Mesenteric fat pad (tissue), 1 donor: ENCODE data around the gene MEAF6. TPM values are rescaled to one million over a fixed set of nuclear protein-coding genes. Genes with fewer than 3 reads are reported as not detected.
"Not testable (repeated sequence)": the region's sequence is repeated elsewhere in the genome, so short reads cannot be mapped to it uniquely, and the experiment has no call there.

Experiments used
- DNase-seq: peaks from one replicate; pipeline ENCODE4 v3.0.0-alpha.2; 2020; ENCODE audit warnings: low spot score
- total RNA-seq: library from RNA; stranded (reverse); fragmentation: NEBNext Ultra II Directional; extraction: Animal tissue kit (Norgen Biotek cat#: 25700); gene quantifications from one replicate; pipeline ENCODE4 v1.2.1, GENCODE V29; 2021
- donor health status: DM: yes; HTN: yes; CAD: no.

The MEAF6 gene
- total RNA-seq, 1 donor from 2014 or later = 43.4 TPM

DNA sequence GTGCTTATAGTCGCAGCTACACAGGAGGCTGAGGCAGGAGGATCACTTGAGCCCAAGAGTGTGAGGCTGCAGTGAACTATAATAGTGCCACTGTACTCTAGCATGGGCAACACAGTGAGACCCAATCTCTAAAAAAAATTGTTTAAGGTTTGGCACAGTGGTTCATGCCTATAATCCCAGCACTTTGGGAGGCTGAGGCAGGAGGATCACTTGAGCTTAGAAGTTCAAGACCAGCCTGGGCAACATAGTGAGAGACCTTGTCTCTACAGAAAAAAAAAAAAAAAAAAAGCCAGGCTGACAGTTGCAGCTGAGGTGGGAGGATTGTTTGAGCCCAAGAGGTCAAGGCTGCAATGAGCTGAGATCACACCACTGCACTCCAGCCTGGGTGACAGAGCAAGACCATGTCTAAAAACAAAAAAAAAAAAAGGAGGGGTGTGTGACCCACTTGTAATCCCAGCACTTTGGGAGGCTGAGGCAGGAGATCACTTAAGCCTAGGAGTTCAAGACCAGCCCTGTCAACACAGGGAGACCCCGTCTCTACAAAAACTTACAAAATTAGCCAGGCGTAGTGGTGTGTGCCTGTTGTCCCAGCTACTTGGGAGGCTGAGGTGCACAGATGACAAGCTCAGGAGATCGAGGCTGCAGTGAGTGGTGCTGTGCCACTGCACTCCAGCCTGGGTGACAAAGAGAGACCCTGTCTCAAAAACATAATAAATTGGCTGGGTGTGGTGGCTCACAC is 18.0 kb upstream of the MEAF6 start:
- not testable (repeated sequence) for DNase-seq

DNA sequence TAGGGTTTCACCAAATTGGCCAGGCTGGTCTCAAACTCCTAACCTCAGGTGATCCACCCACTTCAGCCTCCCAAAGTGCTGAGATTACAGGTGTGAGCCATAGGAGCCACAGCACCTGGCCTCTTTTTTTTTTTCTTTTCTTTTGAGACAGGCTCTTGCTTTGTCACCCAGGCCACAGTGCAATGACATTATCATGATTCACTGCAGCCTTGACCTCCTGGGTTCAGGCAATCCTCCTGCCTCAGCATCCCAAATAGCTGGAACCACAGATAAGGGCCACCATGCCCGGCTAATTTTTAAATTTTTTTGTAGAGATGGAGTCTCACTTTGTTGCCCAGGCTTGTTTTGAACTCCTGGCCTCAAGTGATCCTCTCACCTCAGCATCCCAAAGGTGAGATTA is 15.3 kb upstream of the MEAF6 start:
- not testable (repeated sequence) for DNase-seq

DNA sequence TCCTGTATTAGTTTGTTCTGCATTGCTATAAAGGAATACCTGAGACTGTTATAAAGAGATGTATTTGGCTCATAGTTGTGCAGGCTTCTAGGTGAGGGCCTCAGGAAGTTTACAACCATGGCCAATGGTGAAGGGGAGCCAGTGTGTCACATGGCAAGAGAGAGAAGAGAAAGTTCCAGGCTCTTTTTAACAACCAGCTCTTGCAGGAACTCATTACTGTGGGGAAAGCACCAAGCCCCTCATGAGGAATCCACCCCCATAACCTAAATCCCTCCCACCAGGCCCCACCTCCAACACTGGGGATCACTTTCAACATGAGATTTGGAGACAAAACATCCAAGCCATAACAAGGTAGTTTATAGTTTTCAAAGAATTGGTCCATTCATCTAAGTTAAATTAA is 5.0 kb upstream of the MEAF6 start:
- no peak for DNase-seq

DNA sequence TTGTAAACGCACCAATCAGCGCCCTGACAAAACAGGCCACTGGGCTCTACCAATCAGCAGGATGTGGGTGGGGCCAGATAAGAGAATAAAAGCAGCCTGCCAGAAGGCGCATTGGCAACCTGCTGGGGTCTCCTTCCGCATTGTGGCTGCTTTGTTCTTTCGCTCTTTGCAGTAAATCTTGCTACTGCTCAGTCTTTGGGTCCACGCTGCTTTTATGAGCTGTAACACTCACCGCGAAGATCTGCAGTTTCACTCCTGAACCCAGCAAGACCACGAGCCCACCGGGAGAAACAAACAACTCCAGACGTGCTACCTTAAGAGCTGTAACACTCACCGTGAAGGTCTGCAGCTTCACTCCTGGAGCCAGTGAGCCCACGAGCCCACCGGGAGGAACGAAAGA is 4.4 kb upstream of the MEAF6 start:
- not testable (repeated sequence) for DNase-seq

DNA sequence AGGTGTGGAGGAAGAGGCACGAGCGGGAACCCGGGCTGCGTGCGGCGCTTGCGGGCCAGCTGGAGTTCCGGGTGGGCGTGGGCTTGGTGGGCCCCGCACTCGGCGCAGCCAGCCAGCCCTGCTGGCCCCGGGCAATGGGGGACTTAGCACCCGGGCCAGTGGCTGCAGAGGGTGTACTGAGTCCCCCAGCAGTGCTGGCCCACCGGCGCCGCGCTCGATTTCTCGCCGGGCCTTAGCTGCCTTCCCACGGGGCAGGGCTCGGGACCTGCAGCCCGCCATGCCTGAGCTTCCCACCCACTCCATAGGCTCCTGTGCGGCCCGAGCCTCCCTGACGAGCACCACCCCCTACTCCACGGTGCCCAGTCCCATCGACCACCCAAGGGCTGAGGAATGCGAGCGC is 3.7 kb upstream of the MEAF6 start:
- not testable (repeated sequence) for DNase-seq

DNA sequence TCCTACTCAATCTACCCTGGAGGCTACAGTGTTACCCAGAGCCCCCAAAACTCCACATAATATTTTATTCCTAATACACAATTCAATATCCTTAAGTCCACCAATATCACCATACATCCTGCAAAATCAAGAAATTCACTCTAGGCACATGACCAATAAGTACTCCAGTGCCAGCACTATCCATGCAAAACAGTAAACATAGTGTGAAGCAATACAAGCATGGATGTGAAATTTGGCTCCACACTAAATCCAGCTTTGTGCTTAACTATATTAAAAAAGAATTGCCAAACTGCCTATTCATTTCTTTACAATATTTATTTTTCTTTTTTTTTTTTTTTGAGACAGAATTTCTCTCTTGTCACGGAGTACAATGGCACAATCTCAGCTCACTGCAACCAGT is 3.0 kb upstream of the MEAF6 start:
- no peak for DNase-seq

DNA sequence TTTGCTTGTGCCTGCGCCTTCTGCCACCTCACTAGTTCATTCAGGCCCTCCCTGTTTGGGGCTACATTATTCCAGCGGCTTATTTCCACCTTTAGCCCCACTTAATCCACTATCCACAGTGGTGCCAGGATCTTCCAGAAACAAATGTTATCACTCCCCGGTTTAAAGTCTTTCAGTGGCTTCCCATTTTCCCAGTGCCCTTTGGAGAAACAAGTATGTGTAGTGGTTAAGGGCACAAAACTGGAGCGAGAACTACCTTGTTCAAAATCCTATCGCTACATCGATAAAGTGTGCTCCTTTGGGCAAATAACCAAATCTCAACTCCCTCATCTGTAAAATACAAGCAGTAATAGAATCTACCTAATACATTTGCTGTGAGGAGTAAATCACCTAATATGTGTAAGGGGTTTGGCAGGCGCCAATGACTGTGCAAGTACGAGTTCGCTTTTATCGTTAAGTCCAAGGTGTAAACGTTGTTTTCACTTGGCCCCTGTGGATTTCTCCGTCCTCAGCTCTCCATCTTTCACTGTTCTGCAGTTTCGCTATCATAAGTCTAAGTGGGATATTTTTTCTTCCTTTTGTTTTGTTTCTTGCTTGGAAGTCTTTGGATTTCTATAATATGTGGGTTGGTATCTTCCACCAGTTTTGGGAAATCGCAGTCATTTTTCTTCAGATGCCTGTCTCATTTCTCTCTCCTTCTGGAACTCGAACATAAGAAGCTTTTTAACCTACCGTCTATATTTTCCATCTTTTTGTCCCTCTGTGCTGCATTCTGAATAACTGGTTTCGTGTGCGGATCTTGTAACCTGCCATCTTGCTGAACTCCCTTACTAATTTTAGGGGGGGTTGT is 844 bp upstream of the MEAF6 start:
- DNase-seq = no peak

DNA sequence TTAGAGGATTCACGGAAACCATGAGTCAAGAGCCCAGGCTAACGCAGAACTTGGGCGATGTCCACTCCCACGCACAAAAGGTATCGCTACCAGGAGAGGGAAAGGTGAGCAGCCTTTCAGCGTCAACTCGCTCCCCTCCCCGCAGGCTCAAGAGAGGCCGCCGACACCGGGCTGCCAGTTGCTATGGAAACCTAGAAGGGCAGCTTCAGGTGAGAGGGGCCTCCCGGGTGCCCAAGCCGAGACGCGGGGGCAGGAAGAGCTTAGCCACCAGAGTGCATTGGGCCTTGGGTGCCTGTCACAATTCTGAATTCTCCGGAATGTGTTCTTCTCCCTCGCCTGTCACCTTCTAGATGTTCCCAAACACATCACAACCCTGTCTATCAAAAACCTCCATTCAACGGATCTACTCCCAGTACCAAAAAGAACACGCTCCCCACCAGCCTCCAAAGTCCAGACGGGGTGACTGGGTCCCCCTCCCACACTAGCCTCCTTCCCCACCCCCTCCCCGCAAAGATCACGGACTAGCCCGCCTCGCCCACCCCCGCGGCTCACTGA is 694 bp downstream of the MEAF6 start:
- DNase-seq = no peak

DNA sequence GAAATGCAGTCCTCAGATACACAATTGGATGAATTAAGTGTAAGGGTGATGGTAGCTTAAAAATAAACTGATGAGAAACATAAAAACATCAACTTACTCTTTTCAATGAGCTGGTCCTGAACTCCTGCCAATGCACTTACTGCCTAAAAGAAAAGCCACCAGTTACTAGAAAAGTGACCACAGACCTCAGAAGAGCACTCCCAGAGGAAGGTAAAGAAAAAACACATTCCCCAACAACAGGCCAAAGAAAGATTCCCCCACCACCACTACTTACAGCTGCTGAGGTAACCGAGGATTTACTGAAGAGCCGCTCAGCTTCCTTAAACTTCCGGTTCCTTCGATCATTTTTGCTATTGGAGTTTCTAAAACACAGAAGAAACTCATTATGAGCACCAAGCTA is 5.4 kb downstream of the MEAF6 start:
- DNase-seq = peak; percentile 1

DNA sequence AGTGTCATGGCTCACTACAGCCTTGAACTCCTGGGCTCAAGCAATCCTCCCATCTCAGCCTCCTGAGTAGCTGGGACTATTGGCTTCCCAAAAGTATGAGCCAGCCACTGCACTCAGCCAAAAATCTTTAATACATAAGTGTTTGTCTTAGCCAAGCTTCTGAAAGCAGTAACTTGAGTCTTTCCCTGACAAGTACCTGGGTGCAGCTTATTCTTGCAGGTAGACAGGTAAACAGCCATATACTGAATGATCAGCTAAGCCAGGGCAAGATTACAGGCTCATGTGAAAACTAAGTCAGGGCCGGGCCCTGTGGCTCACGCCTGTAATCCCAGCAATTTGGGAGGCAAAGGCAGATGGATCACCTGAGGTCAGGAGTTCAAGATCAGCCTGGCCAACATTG is 7.8 kb downstream of the MEAF6 start:
- DNase-seq = peak; percentile 39

DNA sequence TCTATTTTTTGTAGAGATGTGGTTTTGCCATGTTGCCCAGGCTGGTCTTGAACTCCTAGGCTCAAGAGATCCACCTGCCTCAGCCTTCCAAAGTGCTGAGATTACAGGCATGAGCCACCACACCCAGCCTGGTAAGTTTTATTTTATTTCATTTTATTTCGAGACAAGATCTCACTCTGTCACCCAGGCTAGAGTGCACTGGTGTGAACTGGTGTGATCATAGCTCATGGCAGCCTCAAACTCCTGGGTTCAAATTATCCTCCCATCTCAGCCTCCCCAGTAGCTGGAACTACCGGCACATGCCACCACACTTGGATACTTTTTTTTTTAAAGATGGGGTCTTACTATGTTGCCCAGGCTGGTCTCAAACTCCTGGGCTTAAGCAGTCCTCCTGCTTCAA is 11.8 kb downstream of the MEAF6 start:
- DNase-seq = peak; percentile 3

DNA sequence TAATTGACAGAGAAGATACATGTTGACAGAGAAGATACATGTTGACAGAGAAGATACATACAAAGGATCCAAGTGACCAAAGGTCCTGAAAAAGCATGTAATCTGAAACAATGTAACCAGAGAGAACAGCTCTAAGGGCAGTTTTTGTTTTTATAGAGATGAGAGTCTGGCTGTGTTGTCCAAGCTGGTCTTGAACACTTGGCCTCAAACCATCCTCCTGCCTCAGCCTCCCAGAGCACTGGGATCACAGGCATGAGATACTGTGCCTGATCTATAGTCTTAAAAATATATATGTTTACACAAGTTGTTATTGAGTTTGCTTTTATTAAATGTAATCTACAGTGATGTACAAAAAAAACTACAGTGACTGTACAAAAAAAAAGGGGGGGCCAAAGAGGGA is 12.5 kb downstream of the MEAF6 start:
- peak; percentile 6 for DNase-seq

DNA sequence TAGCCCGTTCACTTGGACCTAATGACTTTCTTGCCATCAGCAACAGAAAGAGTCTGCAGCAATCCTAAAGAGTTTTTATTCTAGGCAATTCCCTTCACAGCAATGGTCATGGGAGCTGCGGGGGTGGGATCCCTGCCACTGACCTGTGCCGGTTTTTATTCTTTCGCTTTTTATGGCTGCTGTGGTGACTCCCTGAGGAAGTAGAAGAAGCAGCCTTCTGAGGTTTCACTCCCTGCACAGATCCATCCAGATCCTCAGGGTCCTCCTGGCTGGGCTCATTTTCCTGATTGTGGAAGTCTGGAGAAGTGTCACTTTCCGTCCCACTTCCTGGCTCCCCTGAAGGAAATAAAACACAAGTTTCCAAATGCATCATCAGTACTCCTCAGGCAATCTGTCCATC is 12.9 kb downstream of the MEAF6 start:
- DNase-seq = peak; percentile 37

DNA sequence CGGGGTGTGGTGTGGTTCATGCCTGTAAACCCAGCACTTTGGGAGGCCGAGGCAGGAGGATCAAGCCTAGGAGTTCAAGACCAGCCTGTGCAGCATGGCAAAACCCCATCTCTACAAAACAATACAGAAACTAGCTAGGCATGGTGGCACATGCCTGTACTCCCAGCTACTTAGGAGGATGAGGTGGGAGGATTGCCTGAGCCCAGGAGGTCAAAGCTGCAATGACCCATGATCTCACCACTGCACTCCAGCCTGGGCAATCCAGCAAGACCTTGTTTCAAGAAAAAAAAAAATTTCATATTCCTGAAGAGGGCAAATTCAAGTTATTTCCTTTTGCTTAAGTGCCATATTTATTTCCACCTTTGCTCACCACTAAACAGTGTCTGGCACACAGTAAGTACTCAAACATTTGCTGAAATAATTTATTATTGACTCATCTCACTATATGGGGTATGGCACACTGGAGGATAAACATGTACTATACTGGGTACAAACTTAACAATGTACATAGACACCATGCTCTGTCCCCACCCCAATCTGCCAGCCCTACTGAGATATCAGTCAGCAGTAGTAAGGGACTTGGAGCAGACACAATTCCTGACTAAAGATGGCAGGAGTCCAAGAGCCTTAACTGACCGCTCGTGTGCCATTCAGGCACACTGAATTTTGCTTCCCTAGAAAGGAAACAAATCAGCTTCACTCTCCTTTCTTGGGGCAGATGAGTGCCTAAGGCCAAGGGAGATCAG is 15.5 kb downstream of the MEAF6 start:
- DNase-seq = peak; percentile 35

DNA sequence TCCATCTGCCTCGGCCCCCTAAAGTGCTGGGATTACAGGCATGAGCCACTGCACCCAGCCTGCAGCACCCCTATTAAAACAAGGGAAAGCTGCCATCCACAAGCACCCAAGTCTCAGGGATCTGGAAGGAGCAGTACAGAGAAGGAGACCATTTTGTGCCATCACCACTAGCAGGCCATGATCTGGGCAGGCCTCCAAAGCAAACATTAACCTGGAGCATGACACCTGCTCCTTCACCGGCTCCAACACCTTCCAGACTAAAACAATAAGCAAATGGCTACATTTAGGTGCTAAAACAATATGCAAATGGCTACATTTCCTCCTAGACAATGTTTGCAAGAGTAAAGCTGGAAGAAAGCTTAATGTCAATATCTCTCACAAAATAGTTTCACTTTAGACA is 16.7 kb downstream of the MEAF6 start:
- DNase-seq = peak; percentile 14

DNA sequence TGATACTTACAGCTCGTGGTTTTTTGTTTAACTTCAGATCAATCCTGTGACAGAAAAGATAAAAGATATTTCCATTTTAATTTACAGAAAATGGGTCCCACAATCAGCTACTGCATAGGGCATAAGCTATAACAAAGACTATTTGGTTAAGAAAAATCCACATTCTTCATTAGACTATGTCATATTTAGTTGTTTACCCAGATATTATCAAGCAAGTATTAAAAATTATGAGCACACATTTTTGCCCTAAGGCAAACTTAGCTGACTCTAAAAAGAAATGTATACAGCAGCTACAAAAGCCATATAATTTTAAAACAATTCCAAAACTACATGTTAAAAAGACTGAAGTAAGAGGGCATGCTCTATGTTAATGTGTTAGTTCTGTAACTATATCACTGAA is 18.7 kb downstream of the MEAF6 start:
- no peak for DNase-seq

DNA sequence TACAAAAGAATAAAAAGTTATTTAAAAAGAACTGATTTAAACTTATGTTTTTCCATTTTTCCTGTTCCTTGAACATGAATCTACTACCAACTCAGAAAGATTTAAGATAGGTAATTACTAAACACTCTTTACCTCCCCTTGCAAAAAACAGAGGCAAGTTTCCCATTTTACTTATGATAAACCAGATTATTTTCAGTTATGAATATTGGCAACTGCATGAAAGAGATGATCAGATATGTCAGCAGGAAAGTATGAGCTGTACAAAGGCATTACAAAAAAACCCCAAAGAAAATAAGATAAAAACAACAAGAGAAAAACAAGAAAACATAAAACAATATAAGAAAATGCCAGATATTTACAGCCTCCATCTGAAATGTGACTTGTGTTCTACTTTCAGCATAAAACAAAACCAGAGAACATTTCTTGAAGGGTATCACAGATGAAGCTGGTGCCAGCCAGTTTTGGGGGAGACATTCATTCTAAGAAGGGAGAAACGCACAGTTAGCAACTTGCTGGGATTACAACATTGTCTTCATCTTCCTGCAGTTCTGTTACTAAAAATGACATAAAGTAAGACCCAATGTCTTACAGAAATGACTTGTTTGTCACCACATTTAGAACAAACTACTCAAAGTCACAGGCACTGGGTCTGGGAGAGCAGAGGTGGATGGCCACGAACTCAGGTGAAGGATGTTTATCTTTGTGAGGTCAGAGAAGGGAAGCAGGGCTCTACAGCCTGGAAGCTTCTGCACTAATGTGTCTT is 21.0 kb downstream of the MEAF6 start:
- DNase-seq = peak; percentile 2

DNA sequence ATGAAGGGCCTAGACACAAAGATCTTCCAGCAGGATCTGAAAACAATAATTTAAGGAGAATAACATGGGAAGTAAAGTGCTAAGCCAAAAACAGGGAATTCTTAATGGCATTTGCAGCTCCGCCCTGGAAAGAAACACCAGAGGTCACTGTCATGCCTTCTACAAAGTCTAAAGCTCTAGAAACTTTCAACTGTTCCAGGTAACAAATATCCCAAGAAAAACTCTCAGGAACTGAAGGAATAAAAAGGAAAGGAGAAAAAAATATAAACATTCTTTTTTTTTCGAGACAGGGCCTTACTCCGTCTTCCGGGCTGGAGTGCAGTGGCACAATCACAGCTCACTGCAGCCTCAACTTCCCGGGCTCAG is 27.0 kb downstream of the MEAF6 start:
- no peak for DNase-seq

DNA sequence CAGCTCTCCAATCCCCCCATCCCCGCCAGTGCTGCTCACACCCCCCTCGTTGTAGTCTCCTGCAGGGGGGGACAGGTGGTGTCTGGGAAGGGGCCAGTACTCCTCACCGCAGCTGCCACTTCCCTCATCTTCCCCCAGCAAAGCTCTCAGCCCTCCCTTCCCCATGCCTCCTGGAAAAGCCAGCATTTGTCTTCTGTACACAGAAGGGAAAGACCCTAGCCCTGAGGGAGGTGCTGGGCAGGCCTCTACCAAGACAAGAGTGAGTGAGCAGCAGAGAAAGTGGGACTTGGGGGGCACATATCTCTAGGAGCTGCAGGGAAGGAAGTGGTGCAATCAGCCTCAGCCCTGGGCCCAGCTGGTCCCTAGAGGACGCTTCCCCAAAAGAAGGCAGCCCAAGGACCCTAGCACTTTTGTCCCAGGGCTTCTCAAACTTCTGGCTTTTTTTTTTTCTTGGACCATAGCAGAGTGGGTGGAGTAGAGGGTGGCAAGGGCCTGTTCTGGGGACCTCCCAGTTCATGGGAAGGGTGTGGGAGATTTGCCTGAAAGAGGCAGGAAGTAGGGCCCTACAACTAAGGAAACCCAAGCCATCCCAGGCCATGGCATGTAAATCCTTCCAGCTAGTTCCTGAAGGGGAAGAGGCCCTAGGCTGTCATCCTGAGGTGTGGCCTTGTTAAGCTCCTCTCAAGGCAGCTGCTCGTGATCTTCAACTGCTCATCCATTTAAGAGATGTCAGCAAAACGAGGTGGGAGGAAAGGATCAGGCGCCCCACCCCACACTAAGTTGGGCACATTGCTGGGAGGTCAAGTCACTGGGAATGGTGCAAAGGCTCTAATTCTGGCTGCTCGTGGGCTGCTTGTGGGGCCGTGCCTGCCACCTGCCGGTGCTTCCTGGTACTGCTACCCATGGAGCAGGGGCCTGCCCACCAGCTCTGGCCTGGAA is 27.6 kb downstream of the MEAF6 start:
- DNase-seq = peak; percentile 74
